DND-41 (cell line): ENCODE results near the gene TMEM266.

Experiments
- ATAC-seq: fragments of 200-7000 bp; cut with Tn5 transposase; 3 replicates; pipeline ENCODE4 v1.9.1; 2021; ENCODE audit warnings: low read depth; ENCODE audit not compliant: insufficient read depth
- DNase-seq: peaks from one replicate; pipeline ENCODE4 v3.0.0-alpha.2; 2020
- H2AFZ ChIP-seq: 2 replicates; pipeline ENCODE4 v1.6.0; 2012; ENCODE audit warnings: low read depth, low read length
- H3K27ac ChIP-seq: 2 replicates; pipeline ENCODE4 v1.5.1; 2012; ENCODE audit warnings: low read length, inconsistent platforms
- H3K27me3 ChIP-seq: fragments of 200-600 bp; sonication (generic); 2 replicates; pipeline ENCODE4 v1.6.0; 2012; ENCODE audit warnings: low read length, mild to moderate bottlenecking, inconsistent platforms; ENCODE audit not compliant: insufficient read depth, poor library complexity
- H3K36me3 ChIP-seq: 2 replicates; pipeline ENCODE4 v1.5.1; 2012; ENCODE audit warnings: low read length, inconsistent platforms; ENCODE audit not compliant: insufficient read depth
- H3K4me1 ChIP-seq: 2 replicates; pipeline ENCODE4 v1.5.1; 2012; ENCODE audit warnings: mild to moderate bottlenecking, low read length; ENCODE audit not compliant: insufficient read depth
- H3K4me2 ChIP-seq: 2 replicates; pipeline ENCODE4 v1.6.0; 2012; ENCODE audit warnings: mild to moderate bottlenecking, moderate library complexity, low read length, inconsistent platforms; ENCODE audit not compliant: insufficient read depth
- H3K4me3 ChIP-seq, 2 experiments: fragments of 200-600 bp in 1 of 2; shearing (Covaris generic) in 1 of 2; 2 replicates each; pipeline ENCODE4 v1.5.1; 2012 to 2016; ENCODE audit warnings: inconsistent platforms in 2 of 2, low read length in 2 of 2, mild to moderate bottlenecking in 2 of 2, low read depth in 1 of 2, moderate library complexity in 1 of 2
- H3K79me2 ChIP-seq: 2 replicates; pipeline ENCODE4 v1.6.0; 2012; ENCODE audit warnings: low read length, inconsistent platforms; ENCODE audit not compliant: insufficient read depth
- H3K9ac ChIP-seq: 2 replicates; pipeline ENCODE4 v1.6.0; 2012; ENCODE audit warnings: low read depth, mild to moderate bottlenecking, inconsistent platforms, low read length, moderate library complexity
- H3K9me3 ChIP-seq: 2 replicates; pipeline ENCODE4 v1.5.1; 2012; ENCODE audit warnings: low read length, moderate library complexity, mild to moderate bottlenecking, inconsistent platforms; ENCODE audit not compliant: insufficient read depth, severe bottlenecking
- H4K20me1 ChIP-seq: 2 replicates; pipeline ENCODE4 v1.6.0; 2012; ENCODE audit warnings: low read length; ENCODE audit not compliant: insufficient read depth
- CTCF ChIP-seq: IDR thresholded peaks from 2 replicates; pipeline ENCODE4 v1.5.1; 2012; ENCODE audit warnings: borderline replicate concordance, low read length, moderate library complexity, mild to moderate bottlenecking; ENCODE audit not compliant: poor library complexity, severe bottlenecking; ENCODE audit errors: extremely low read depth
- EZH2 ChIP-seq: IDR thresholded peaks from 3 replicates; pipeline ENCODE4 v1.6.1; 2012; ENCODE audit warnings: borderline replicate concordance, low read depth, mild to moderate bottlenecking, moderate library complexity, low read length, inconsistent platforms; ENCODE audit not compliant: severe bottlenecking

Gene TMEM266

DNA sequence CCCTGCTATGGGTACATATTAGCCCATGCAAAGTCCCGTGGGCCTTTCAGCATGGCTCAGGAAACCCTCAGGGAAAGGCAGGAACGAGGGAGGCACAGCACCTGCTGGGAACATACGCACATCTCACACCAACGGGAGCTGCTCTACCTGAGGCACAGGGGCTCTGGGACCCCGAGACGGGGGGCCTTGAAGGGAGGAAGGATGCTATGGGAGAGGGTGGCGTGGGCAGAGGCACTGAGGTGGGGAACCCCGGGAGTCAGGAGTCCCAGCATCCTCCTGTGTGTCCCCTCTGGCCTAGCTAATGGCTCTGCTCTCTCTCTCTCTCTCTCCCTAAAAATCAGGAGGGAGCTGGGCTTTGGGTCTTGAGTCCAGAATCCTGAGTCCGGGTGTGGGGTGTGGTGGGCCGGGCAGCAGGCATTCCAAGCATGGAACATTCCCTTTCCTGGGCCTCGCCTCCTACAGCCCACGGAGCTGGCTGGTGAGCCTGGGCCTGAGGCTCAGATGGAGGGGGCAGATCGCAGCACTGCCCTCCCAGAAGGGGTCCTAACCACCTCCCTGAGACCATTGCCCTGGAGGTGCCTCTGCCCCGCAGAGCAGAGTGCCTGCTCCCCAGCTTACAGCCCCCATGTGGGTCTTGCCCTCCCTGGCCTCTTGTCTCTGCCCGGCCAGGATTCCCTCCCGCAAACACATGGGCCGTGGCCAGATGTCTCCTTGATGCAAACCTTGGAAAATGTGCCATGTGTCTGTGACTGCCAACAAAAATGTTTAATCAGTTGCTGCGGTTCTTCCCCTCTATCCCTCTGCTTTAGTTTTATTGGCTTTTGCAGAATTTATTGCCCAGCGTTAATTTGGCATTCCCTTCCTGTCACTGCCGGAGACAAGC, 101.6 kb downstream of the TMEM266 start:
- no peaks in the 10 kb centered on the region for H3K36me3 ChIP-seq
- H3K4me3 ChIP-seq = no peak overlapping the region
- ATAC-seq (no peak), DNase-seq (no peak)
- TF ChIP-seq CTCF = no peak
- no peak for TF ChIP-seq EZH2
- H3K4me2 ChIP-seq = no peak overlapping the region
- H3K79me2 ChIP-seq = no peaks in the 10 kb centered on the region
- H4K20me1 ChIP-seq = no peaks in the 10 kb centered on the region
- no peaks in the 10 kb centered on the region for H3K27me3 ChIP-seq
- no peak overlapping the region for H3K9ac ChIP-seq
- H3K27ac ChIP-seq = no peak overlapping the region
- no peaks in the 10 kb centered on the region for H3K9me3 ChIP-seq
- no peak overlapping the region for H2AFZ ChIP-seq
- H3K4me1 ChIP-seq = no peaks in the 10 kb centered on the region

- no peak for DNase-seq
- Histone ChIP-seq H3K4me3 (no peak overlapping the region), H3K9me3 (no peaks in the 10 kb centered on the region), H3K79me2 (no peaks in the 10 kb centered on the region), H3K27ac (no peak overlapping the region), H2AFZ (no peak overlapping the region), H3K9ac (no peak overlapping the region), H3K36me3 (no peaks in the 10 kb centered on the region), H4K20me1 (no peaks in the 10 kb centered on the region), H3K27me3 (no peaks in the 10 kb centered on the region), H3K4me1 (no peaks in the 10 kb centered on the region), H3K4me2 (no peak overlapping the region)
- no peak for ATAC-seq
- TF ChIP-seq CTCF = no peak
- TF ChIP-seq EZH2 = no peak
These were observed 102.2 kb downstream of the TMEM266 start for GRCh38 chr15:76162036-76162398.

- H3K9ac ChIP-seq = no peak overlapping the region
- no peak overlapping the region for H3K4me3 ChIP-seq
- ATAC-seq = no peak
- no peaks in the 10 kb centered on the region for H3K27me3 ChIP-seq
- DNase-seq = no peak
- no peaks in the 10 kb centered on the region for H3K79me2 ChIP-seq
- no peaks in the 10 kb centered on the region for H4K20me1 ChIP-seq
- TF ChIP-seq CTCF (no peak), EZH2 (no peak)
- H3K36me3 ChIP-seq = no peaks in the 10 kb centered on the region
- H2AFZ ChIP-seq = no peak overlapping the region
- no peaks in the 10 kb centered on the region for H3K9me3 ChIP-seq
- H3K4me2 ChIP-seq = no peak overlapping the region
- no peaks in the 10 kb centered on the region for H3K4me1 ChIP-seq
- H3K27ac ChIP-seq = no peak overlapping the region
These were observed 103.1 kb downstream of the TMEM266 start for GRCh38 chr15:76162784-76163456.
